ENCODE measurements around the gene PEX26. TPM values are rescaled to one million over a fixed set of nuclear protein-coding genes. Genes with fewer than 3 reads are reported as not detected.

PEX26 gene
- total and polyA plus RNA-seq, 2 of the 13 experiments (the other 11 are each of a cell fraction or from before 2014, with no cell fraction given): 10.6 to 25.1 TPM

DNA sequence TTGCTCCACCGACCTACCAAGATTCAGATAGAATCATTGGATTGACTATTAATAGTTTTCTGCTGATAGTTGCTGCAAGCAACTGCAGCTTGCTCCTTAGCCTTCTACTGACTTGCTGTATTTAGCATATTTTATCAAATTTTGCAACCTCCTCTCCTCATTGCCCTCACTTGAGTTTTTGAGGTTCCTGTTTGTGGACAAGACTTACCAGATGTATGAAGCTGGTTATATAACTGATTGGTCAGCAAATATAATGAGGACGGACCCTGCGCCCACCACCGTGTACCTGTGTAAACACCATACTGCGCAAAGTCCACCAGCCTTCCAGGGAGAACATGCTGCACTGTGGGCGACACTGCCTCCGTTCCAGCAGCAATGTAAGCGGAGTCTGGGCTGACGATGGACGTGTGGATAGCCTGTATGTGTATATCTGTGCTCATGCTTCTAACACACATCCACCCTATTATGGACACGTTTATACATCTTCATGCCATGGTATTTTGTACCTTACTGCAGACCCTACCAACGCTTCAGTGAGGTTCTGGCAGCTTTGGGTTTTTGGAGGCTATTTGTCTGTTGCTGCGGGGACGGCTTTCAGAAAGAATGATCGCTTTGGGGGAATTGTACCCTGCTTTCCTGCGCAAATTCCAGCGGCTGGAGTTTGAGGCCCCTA, 70.6 kb downstream of the PEX26 start (continued):
- TF ChIP-seq TBP (CRISPR knock-in tag; IDR thresholded peaks at IDR 0.05) (no peak), RBM22 (optimal IDR thresholded peaks at IDR 0.05; ENCODE audit: low read length) (no peak), ZNF224 (CRISPR knock-in tag; IDR thresholded peaks at IDR 0.05) (no peak), ZNF546 (CRISPR knock-in tag; conservative IDR thresholded peaks at IDR 0.05) (peak; percentile 45; the same call in 1 of the 2 replicates), ZFP1 (CRISPR knock-in tag; IDR thresholded peaks at IDR 0.05) (peak; percentile 82; the same call in 1 of the 2 replicates), ZNF773 (CRISPR knock-in tag; IDR thresholded peaks at IDR 0.05; ENCODE audit: borderline replicate concordance) (no peak), ZNF652 (CRISPR knock-in tag; IDR thresholded peaks at IDR 0.05; ENCODE audit: borderline replicate concordance, low read depth) (no peak; the same call in 1 of the 2 replicates), TBX3 (IDR thresholded peaks at IDR 0.05; ENCODE audit: borderline replicate concordance) (no peak), ZNF431 (CRISPR knock-in tag; IDR thresholded peaks at IDR 0.05; ENCODE audit: borderline replicate concordance, low read depth) (peak; percentile 87; the same call in 1 of the 2 replicates), ZNF530 (CRISPR knock-in tag; IDR thresholded peaks at IDR 0.05; ENCODE audit: low read depth) (no peak), NCOA2 (CRISPR knock-in tag; IDR thresholded peaks at IDR 0.05) (peak; percentile 88)
- TF ChIP-seq, protein P1, sequence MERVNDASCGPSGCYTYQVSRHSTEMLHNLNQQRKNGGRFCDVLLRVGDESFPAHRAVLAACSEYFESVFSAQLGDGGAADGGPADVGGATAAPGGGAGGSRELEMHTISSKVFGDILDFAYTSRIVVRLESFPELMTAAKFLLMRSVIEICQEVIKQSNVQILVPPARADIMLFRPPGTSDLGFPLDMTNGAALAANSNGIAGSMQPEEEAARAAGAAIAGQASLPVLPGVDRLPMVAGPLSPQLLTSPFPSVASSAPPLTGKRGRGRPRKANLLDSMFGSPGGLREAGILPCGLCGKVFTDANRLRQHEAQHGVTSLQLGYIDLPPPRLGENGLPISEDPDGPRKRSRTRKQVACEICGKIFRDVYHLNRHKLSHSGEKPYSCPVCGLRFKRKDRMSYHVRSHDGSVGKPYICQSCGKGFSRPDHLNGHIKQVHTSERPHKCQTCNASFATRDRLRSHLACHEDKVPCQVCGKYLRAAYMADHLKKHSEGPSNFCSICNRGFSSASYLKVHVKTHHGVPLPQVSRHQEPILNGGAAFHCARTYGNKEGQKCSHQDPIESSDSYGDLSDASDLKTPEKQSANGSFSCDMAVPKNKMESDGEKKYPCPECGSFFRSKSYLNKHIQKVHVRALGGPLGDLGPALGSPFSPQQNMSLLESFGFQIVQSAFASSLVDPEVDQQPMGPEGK (CRISPR knock-in tag; IDR thresholded peaks at IDR 0.05): peak; percentile 81
- TF ChIP-seq, protein P2, sequence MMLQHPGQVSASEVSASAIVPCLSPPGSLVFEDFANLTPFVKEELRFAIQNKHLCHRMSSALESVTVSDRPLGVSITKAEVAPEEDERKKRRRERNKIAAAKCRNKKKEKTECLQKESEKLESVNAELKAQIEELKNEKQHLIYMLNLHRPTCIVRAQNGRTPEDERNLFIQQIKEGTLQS (CRISPR knock-in tag; IDR thresholded peaks at IDR 0.05): peak; percentile 57
- TF ChIP-seq, protein P3, sequence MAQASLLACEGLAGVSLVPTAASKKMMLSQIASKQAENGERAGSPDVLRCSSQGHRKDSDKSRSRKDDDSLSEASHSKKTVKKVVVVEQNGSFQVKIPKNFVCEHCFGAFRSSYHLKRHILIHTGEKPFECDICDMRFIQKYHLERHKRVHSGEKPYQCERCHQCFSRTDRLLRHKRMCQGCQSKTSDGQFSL (CRISPR knock-in tag; IDR thresholded peaks at IDR 0.05): no peak
- TF ChIP-seq, protein P4, sequence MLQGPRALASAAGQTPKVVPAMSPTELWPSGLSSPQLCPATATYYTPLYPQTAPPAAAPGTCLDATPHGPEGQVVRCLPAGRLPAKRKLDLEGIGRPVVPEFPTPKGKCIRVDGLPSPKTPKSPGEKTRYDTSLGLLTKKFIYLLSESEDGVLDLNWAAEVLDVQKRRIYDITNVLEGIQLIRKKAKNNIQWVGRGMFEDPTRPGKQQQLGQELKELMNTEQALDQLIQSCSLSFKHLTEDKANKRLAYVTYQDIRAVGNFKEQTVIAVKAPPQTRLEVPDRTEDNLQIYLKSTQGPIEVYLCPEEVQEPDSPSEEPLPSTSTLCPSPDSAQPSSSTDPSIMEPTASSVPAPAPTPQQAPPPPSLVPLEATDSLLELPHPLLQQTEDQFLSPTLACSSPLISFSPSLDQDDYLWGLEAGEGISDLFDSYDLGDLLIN (CRISPR knock-in tag; IDR thresholded peaks at IDR 0.05; ENCODE audit: borderline replicate concordance): no peak
- TF ChIP-seq, protein P5, sequence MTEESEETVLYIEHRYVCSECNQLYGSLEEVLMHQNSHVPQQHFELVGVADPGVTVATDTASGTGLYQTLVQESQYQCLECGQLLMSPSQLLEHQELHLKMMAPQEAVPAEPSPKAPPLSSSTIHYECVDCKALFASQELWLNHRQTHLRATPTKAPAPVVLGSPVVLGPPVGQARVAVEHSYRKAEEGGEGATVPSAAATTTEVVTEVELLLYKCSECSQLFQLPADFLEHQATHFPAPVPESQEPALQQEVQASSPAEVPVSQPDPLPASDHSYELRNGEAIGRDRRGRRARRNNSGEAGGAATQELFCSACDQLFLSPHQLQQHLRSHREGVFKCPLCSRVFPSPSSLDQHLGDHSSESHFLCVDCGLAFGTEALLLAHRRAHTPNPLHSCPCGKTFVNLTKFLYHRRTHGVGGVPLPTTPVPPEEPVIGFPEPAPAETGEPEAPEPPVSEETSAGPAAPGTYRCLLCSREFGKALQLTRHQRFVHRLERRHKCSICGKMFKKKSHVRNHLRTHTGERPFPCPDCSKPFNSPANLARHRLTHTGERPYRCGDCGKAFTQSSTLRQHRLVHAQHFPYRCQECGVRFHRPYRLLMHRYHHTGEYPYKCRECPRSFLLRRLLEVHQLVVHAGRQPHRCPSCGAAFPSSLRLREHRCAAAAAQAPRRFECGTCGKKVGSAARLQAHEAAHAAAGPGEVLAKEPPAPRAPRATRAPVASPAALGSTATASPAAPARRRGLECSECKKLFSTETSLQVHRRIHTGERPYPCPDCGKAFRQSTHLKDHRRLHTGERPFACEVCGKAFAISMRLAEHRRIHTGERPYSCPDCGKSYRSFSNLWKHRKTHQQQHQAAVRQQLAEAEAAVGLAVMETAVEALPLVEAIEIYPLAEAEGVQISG (CRISPR knock-in tag; IDR thresholded peaks at IDR 0.05): peak; percentile 83
- TF ChIP-seq, protein P6, sequence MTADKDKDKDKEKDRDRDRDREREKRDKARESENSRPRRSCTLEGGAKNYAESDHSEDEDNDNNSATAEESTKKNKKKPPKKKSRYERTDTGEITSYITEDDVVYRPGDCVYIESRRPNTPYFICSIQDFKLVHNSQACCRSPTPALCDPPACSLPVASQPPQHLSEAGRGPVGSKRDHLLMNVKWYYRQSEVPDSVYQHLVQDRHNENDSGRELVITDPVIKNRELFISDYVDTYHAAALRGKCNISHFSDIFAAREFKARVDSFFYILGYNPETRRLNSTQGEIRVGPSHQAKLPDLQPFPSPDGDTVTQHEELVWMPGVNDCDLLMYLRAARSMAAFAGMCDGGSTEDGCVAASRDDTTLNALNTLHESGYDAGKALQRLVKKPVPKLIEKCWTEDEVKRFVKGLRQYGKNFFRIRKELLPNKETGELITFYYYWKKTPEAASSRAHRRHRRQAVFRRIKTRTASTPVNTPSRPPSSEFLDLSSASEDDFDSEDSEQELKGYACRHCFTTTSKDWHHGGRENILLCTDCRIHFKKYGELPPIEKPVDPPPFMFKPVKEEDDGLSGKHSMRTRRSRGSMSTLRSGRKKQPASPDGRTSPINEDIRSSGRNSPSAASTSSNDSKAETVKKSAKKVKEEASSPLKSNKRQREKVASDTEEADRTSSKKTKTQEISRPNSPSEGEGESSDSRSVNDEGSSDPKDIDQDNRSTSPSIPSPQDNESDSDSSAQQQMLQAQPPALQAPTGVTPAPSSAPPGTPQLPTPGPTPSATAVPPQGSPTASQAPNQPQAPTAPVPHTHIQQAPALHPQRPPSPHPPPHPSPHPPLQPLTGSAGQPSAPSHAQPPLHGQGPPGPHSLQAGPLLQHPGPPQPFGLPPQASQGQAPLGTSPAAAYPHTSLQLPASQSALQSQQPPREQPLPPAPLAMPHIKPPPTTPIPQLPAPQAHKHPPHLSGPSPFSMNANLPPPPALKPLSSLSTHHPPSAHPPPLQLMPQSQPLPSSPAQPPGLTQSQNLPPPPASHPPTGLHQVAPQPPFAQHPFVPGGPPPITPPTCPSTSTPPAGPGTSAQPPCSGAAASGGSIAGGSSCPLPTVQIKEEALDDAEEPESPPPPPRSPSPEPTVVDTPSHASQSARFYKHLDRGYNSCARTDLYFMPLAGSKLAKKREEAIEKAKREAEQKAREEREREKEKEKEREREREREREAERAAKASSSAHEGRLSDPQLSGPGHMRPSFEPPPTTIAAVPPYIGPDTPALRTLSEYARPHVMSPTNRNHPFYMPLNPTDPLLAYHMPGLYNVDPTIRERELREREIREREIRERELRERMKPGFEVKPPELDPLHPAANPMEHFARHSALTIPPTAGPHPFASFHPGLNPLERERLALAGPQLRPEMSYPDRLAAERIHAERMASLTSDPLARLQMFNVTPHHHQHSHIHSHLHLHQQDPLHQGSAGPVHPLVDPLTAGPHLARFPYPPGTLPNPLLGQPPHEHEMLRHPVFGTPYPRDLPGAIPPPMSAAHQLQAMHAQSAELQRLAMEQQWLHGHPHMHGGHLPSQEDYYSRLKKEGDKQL (CRISPR knock-in tag; IDR thresholded peaks at IDR 0.05; ENCODE audit: low read depth): peak; percentile 69; the same call in 1 of the 2 replicates
